Panc1 (cell line): Measurements from ENCODE around the gene GNAI2. TPM values are rescaled to one million over a fixed set of nuclear protein-coding genes. Genes with fewer than 3 reads are reported as not detected.
A peak's percentile ranks its signal among the peaks of the same experiment; 100 is the strongest.
"Not testable (repeated sequence)": the region's sequence is repeated elsewhere in the genome, so short reads cannot be mapped to it uniquely, and the experiment has no call there.

ENCODE experiments used
- ATAC-seq: fragments of 200-7000 bp; cut with Tn5 transposase; 2 replicates; pipeline ENCODE4 v1.9.1; 2020; ENCODE audit warnings: mild to moderate bottlenecking, moderate library complexity
- BruUV-seq: library from RNA; stranded (reverse); fragments of 400-500 nt; replicated peaks from 2 replicates; lab custom pipeline; 2021; lab: Mats Ljungman, UMichigan
- CTCF ChIA-PET: fragments of 300-600 bp; sonication (Branson Sonifier 250); formaldehyde crosslinking; loops from one replicate; lab custom pipeline; 2022; ENCODE audit warnings: antibody characterized with exemption; lab: Charles Lee
- POLR2A ChIA-PET: fragments of 300-600 bp; sonication (Branson Sonifier 250); formaldehyde crosslinking; loops from one replicate; lab custom pipeline; 2022; ENCODE audit warnings: antibody characterized with exemption; lab: Charles Lee
- DNase-seq: peaks from one replicate; pipeline ENCODE4 v3.0.0-alpha.2; 2010; ENCODE audit warnings: low read depth, low spot score
- H3K27ac ChIP-seq: 2 replicates; pipeline ENCODE4 v1.5.1; 2011; ENCODE audit warnings: mild to moderate bottlenecking, low read length, inconsistent platforms
- H3K27me3 ChIP-seq: fragments of 200-500 bp; sonication (Bioruptor generic); 2 replicates; pipeline ENCODE4 v1.6.0; 2014; ENCODE audit warnings: low read length, inconsistent platforms; ENCODE audit not compliant: control insufficient read depth, insufficient read depth
- H3K36me3 ChIP-seq: fragments of 200-500 bp; sonication (Bioruptor generic); 2 replicates; pipeline ENCODE4 v1.5.1; 2014; ENCODE audit warnings: inconsistent platforms, mild to moderate bottlenecking, low read length, moderate library complexity; ENCODE audit not compliant: control insufficient read depth, insufficient read depth
- H3K4me1 ChIP-seq: 2 replicates; pipeline ENCODE4 v1.5.1; 2011; ENCODE audit warnings: inconsistent platforms, mild to moderate bottlenecking, low read length, moderate library complexity; ENCODE audit not compliant: control insufficient read depth, insufficient read depth
- H3K4me3 ChIP-seq, 2 experiments: 2 replicates each; pipeline ENCODE4 v1.5.1; 2011 to 2012; ENCODE audit warnings: low read depth in 2 of 2, low read length in 2 of 2, mild to moderate bottlenecking in 2 of 2, inconsistent platforms in 1 of 2, moderate library complexity in 1 of 2
- H3K9me3 ChIP-seq: fragments of 200-500 bp; sonication (Bioruptor generic); 2 replicates; pipeline ENCODE4 v1.5.1; 2014; ENCODE audit warnings: low read depth, mild to moderate bottlenecking, inconsistent platforms, low read length, moderate library complexity; ENCODE audit not compliant: control insufficient read depth, insufficient read depth
- CTCF ChIP-seq: fragments of 450-650 bp; IDR thresholded peaks from 2 replicates; pipeline ENCODE4 v1.5.1; 2017; ENCODE audit warnings: mild to moderate bottlenecking
- POLR2AphosphoS5 ChIP-seq: IDR thresholded peaks from 2 replicates; pipeline ENCODE4 v1.6.1; 2012; ENCODE audit warnings: mild to moderate bottlenecking, low read depth, low read length, moderate library complexity
- TCF7L2 ChIP-seq: IDR thresholded peaks from 2 replicates; pipeline ENCODE4 v1.6.1; 2011; ENCODE audit warnings: mild to moderate bottlenecking, low read depth, low read length, inconsistent platforms
- in situ Hi-C: cut with HindIII; loops from 2 replicates; pipeline ENCODE4 v1.10.0; 2016; ENCODE audit warnings: low sequenced_read_pairs, low pct_unique_long_range_greater_than_20kb
- intact Hi-C: fragments of 100-400 bp; cut with micrococcal nuclease; formaldehyde crosslinking; loops from one replicate; pipeline ENCODE4 v1.10.0; 2022; ENCODE audit not compliant: unreplicated experiment
- total RNA-seq: library from RNA; stranded (reverse); gene quantifications from one replicate; pipeline ENCODE4 v1.2.1, GENCODE V29; 2021; ENCODE audit not compliant: unreplicated experiment

Gene GNAI2
- total RNA-seq, 1 experiment from 2014 or later, result 170 TPM

- no peak for TF ChIP-seq POLR2AphosphoS5
- TF ChIP-seq TCF7L2, result no peak
- no peak for TF ChIP-seq CTCF
- H3K9me3 ChIP-seq, result no peaks in the 10 kb centered on the region
- CTCF ChIA-PET, result interaction anchor here (0.6 to 3.5 kb wide), 10 partner anchors 9 to 394 kb away, joined by 3 to 39 read pairs (median 4); partner anchors contain the start of gene TUSC2
- H3K4me1 ChIP-seq, result no peaks in the 10 kb centered on the region; the same call in 1 of the 2 replicates
- POLR2A ChIA-PET, result interaction anchor here (0.6 to 0.7 kb wide), 2 partner anchors 14 to 106 kb away, joined by 3 to 8 read pairs; no protein-coding TSS in a partner anchor
- no peaks in the 10 kb centered on the region for H3K27me3 ChIP-seq
- intact Hi-C loops, result loop anchor here (1.0 to 2.0 kb wide), 2 partner anchors 35 to 46 kb away; no protein-coding TSS in a partner anchor
- in situ Hi-C loops, result no loop called here
- ATAC-seq, result peak; percentile 56
- BruUV-seq, result no TSS peak
- H3K4me3 ChIP-seq, result peak overlapping the region; percentile 69 to 70
- no peaks in the 10 kb centered on the region for H3K36me3 ChIP-seq
- DNase-seq, result no peak
- H3K27ac ChIP-seq, result peak overlapping the region; percentile 39
Observed at GRCh38 chr3:50226888-50227389, 9.1 kb upstream of the GNAI2 start.

GRCh38 chr3:50227390-50228183 lies 8.4 kb upstream of the GNAI2 start:
- intact Hi-C loops, result loop anchor here (2.0 kb wide), 1 partner anchor 45 kb away; no protein-coding TSS in a partner anchor
- Histone ChIP-seq H3K4me1 (no peaks in the 10 kb centered on the region; the same call in 1 of the 2 replicates), H3K36me3 (no peaks in the 10 kb centered on the region), H3K4me3 (peak overlapping the region; percentile 69 to 81), H3K27ac (peak overlapping the region; percentile 87), H3K27me3 (no peaks in the 10 kb centered on the region), H3K9me3 (no peaks in the 10 kb centered on the region)
- CTCF ChIA-PET, result interaction anchor here (0.5 to 3.5 kb wide), 5 partner anchors 11 to 123 kb away, joined by 3 to 39 read pairs (median 3); partner anchors contain the start of genes CYB561D2, NPRL2 and TUSC2
- ATAC-seq (peak; percentile 93), DNase-seq (no peak)
- peak; percentile 95 for TF ChIP-seq CTCF
- peak; percentile 72 for TF ChIP-seq POLR2AphosphoS5
- no peak for TF ChIP-seq TCF7L2
- POLR2A ChIA-PET, result no interaction called here
- in situ Hi-C loops, result no loop called here
- BruUV-seq, result no TSS peak

GRCh38 chr3:50228184-50228763 lies 7.7 kb upstream of the GNAI2 start:
- H3K9me3 ChIP-seq, ATAC-seq, intact Hi-C loops, H3K27me3 ChIP-seq, H3K4me1 ChIP-seq, in situ Hi-C loops, H3K36me3 ChIP-seq, POLR2A ChIA-PET, DNase-seq: not testable (repeated sequence)
- Histone ChIP-seq H3K27ac (peak overlapping the region; percentile 87), H3K4me3 (peak overlapping the region; percentile 69 to 81)
- BruUV-seq, result TSS peak; percentile 53
- CTCF ChIA-PET, result interaction anchor here (0.9 to 3.5 kb wide), 2 partner anchors 15 to 34 kb away, joined by 3 to 39 read pairs; no protein-coding TSS in a partner anchor
